HepG2 (cell line): ENCODE measurements around the gene SEMG1. TPM values are rescaled to one million over a fixed set of nuclear protein-coding genes. Genes with fewer than 3 reads are reported as not detected.

Experiments
- ATAC-seq: fragments of 200-7000 bp; cut with Tn5 transposase; 3 replicates; pipeline ENCODE4 v1.9.1; 2020; ENCODE audit warnings: mild to moderate bottlenecking, moderate library complexity
- BruUV-seq: library from RNA; stranded (reverse); fragments of 400-500 nt; replicated peaks from 2 replicates; lab custom pipeline; 2021; lab: Mats Ljungman, UMichigan
- CTCF ChIA-PET: fragments of 300-600 bp; formaldehyde crosslinking; extraction: SDS; loops from one replicate; lab custom pipeline; 2021; ENCODE audit warnings: low total read pairs, inconsistent platforms, low intra/inter-chr PET ratio; lab: Yijun Ruan, JAX
- POLR2A ChIA-PET: fragments of 350-600 bp; sonication (Branson Sonifier 250); formaldehyde crosslinking; loops from one replicate; lab custom pipeline; 2020; ENCODE audit warnings: antibody characterized with exemption, inconsistent platforms; lab: Yijun Ruan, JAX
- DNase-seq: peaks from one replicate; pipeline ENCODE4 v3.0.0-alpha.2; 2015; ENCODE audit warnings: low spot score
- FAIRE-seq: peaks from 3 replicates; lab custom pipeline; 2011; peaks lifted over from hg19 to GRCh38; lab: Jason Lieb, UNC
- H2AFZ ChIP-seq: one replicate; pipeline ENCODE4 v1.6.1; 2011; ENCODE audit warnings: low read length, inconsistent platforms
- H3K27ac ChIP-seq: fragments of 300-600 bp; 3 replicates; pipeline ENCODE4 v1.8.0; 2011; ENCODE audit warnings: mixed run types, mild to moderate bottlenecking, mixed read lengths, low read length, inconsistent platforms; ENCODE audit not compliant: insufficient read depth; ENCODE audit errors: extremely low read length
- H3K27me3 ChIP-seq, 2 experiments: fragments of 200-600 bp in 1 of 2; 2 replicates in 1 of 2; 3 replicates in 1 of 2; pipeline versions ENCODE4 v1.6.0 to v1.8.0; 2011; ENCODE audit warnings: low read length in 2 of 2, mild to moderate bottlenecking in 2 of 2, moderate library complexity in 2 of 2, inconsistent platforms in 1 of 2; ENCODE audit not compliant: insufficient read depth in 2 of 2, control insufficient read depth in 1 of 2
- H3K36me3 ChIP-seq, 2 experiments: fragments of 200-600 bp in 1 of 2; replicated peaks in 1 of 2; 2 replicates in 1 of 2; 3 replicates in 1 of 2; pipeline versions ENCODE4 v1.5.1 to v1.8.0; 2011; ENCODE audit warnings: low read length in 2 of 2, inconsistent platforms in 1 of 2; ENCODE audit not compliant: insufficient read depth in 2 of 2, control insufficient read depth in 1 of 2
- H3K4me1 ChIP-seq: 2 replicates; pipeline ENCODE4 v1.5.1; 2012; ENCODE audit warnings: low read length, inconsistent platforms; ENCODE audit not compliant: insufficient read depth
- H3K4me2 ChIP-seq: 2 replicates; pipeline ENCODE4 v1.6.0; 2011; ENCODE audit warnings: low read depth, low read length, inconsistent platforms
- H3K4me3 ChIP-seq, 3 experiments: fragments of 200-600 bp in 1 of 3; sonication (generic), shearing (Covaris generic) in 1 of 3; replicated peaks in 1 of 3; 2 replicates each; pipeline ENCODE4 v1.5.1; 2011 to 2016; ENCODE audit warnings: low read length in 3 of 3, inconsistent platforms in 2 of 3, low read depth in 2 of 3, mild to moderate bottlenecking in 2 of 3, control low read depth in 1 of 3, mixed read lengths in 1 of 3; ENCODE audit not compliant: insufficient read depth in 1 of 3
- H3K79me2 ChIP-seq: one replicate; pipeline ENCODE4 v1.6.1; 2011; ENCODE audit warnings: low read length, inconsistent platforms; ENCODE audit not compliant: insufficient read depth
- H3K9ac ChIP-seq: 2 replicates; pipeline ENCODE4 v1.6.0; 2011; ENCODE audit warnings: mild to moderate bottlenecking, low read depth, low read length, inconsistent platforms; ENCODE audit not compliant: insufficient read depth
- H3K9me3 ChIP-seq: 2 replicates; pipeline ENCODE4 v1.5.1; 2012; ENCODE audit warnings: mild to moderate bottlenecking, low read length
- H4K20me1 ChIP-seq: 2 replicates; pipeline ENCODE4 v1.6.0; 2011; ENCODE audit warnings: inconsistent platforms, mild to moderate bottlenecking, low read length, moderate library complexity; ENCODE audit not compliant: insufficient read depth
- CREB1 ChIP-seq, 2 experiments: fragments of 450-650 bp in 1 of 2; IDR thresholded peaks; 2 replicates each; pipeline ENCODE4 v1.6.1; 2016 to 2017; ENCODE audit warnings: control low read depth in 1 of 2, mild to moderate bottlenecking in 1 of 2, missing compliant biosample characterization in 1 of 2, missing genetic modification characterization in 1 of 2
- CTCF ChIP-seq: sonication (generic); formaldehyde crosslinking; IDR thresholded peaks from 2 replicates; pipeline ENCODE4 v1.5.0; 2020; ENCODE audit warnings: mild to moderate bottlenecking, missing genetic modification reagents, moderate library complexity
- ELF1 ChIP-seq: sonication (generic); formaldehyde crosslinking; IDR thresholded peaks from 2 replicates; pipeline ENCODE4 v1.4.0; 2020; ENCODE audit warnings: missing genetic modification reagents
- MTF1 ChIP-seq: sonication (generic); formaldehyde crosslinking; IDR thresholded peaks from 2 replicates; pipeline ENCODE4 v1.5.0; 2020; ENCODE audit warnings: missing genetic modification reagents
- NFE2L2 ChIP-seq: fragments of 150-350 bp; IDR thresholded peaks from 2 replicates; pipeline ENCODE4 v1.6.1; 2014; ENCODE audit warnings: low read length
- NPAS2 ChIP-seq: sonication (generic); formaldehyde crosslinking; IDR thresholded peaks from 2 replicates; pipeline ENCODE4 v1.8.0; 2022; ENCODE audit warnings: mild to moderate bottlenecking, missing genetic modification reagents, borderline replicate concordance
- RBM22 ChIP-seq: fragments of 200-400 bp; formaldehyde crosslinking; optimal IDR thresholded peaks from 2 replicates; pipeline ENCODE3; 2017; ENCODE audit warnings: mild to moderate bottlenecking, low read length, moderate library complexity
- SNAI1 ChIP-seq: sonication (generic); formaldehyde crosslinking; IDR thresholded peaks from 2 replicates; pipeline ENCODE4 v1.5.0; 2020; ENCODE audit warnings: mild to moderate bottlenecking, missing genetic modification reagents, borderline replicate concordance
- XRCC5 ChIP-seq: fragments of 200-400 bp; formaldehyde crosslinking; optimal IDR thresholded peaks from 2 replicates; pipeline ENCODE3; 2017; ENCODE audit warnings: mild to moderate bottlenecking, low read length
- ZFP36 ChIP-seq: fragments of 150-350 bp; IDR thresholded peaks from 2 replicates; pipeline ENCODE4 v1.6.1; 2018; ENCODE audit warnings: borderline replicate concordance, low read length, low read depth; ENCODE audit not compliant: partially characterized antibody
- ZNF12 ChIP-seq: sonication (generic); formaldehyde crosslinking; IDR thresholded peaks from 2 replicates; pipeline ENCODE4 v1.5.0; 2020; ENCODE audit warnings: missing genetic modification reagents
- ZNF232 ChIP-seq: sonication (generic); formaldehyde crosslinking; IDR thresholded peaks from 2 replicates; pipeline ENCODE4 v1.4.0; 2020; ENCODE audit warnings: missing genetic modification reagents, borderline replicate concordance
- ZNF383 ChIP-seq: sonication (generic); formaldehyde crosslinking; IDR thresholded peaks from 2 replicates; pipeline ENCODE4 v1.4.0; 2020; ENCODE audit warnings: missing genetic modification reagents, mild to moderate bottlenecking, borderline replicate concordance
- ZNF549 ChIP-seq: sonication (generic); formaldehyde crosslinking; IDR thresholded peaks from 2 replicates; pipeline ENCODE4 v1.5.0; 2020; ENCODE audit warnings: missing genetic modification reagents
- ZNF570 ChIP-seq: sonication (generic); formaldehyde crosslinking; IDR thresholded peaks from 2 replicates; pipeline ENCODE4 v1.4.0; 2020; ENCODE audit warnings: mild to moderate bottlenecking, missing genetic modification reagents, borderline replicate concordance
- ZSCAN21 ChIP-seq: sonication (generic); formaldehyde crosslinking; IDR thresholded peaks from 2 replicates; pipeline ENCODE4 v1.8.0; 2022; ENCODE audit warnings: mild to moderate bottlenecking, missing genetic modification reagents, moderate library complexity, borderline replicate concordance
- WGBS: methylation state at CpG from one replicate; pipeline ENCODE4 v1.1.6; 2017; ENCODE audit warnings: low lambda C conversion rate; 5-methylcytosine and 5-hydroxymethylcytosine counted together
- in situ Hi-C: cut with HindIII; loops from 2 replicates; pipeline ENCODE4 v1.10.0; 2017; ENCODE audit warnings: low pct_unique_long_range_greater_than_20kb; ENCODE audit not compliant: extremely low pct_ligation_motif_present
- intact Hi-C: fragments of 100-400 bp; cut with micrococcal nuclease; formaldehyde crosslinking; loops from one replicate; pipeline ENCODE4 v1.10.0; 2022; ENCODE audit not compliant: unreplicated experiment
- polyA plus RNA-seq, 8 experiments: library from polyadenylated mRNA; depleted of rRNA in 3 of 8; stranded (reverse) in 7 of 8; unstranded in 1 of 8; fragments of >200 nt; fragmentation: Illumina TruSeq in 4 of 8; extraction: Trizol in 4 of 8; gene quantifications; 2 replicates each; pipeline versions ENCODE4 v1.2.1 to v1.2.3, GENCODE V29; 2011 to 2016; ENCODE audit warnings: low read depth in 4 of 8, missing spikeins in 1 of 8, mixed read lengths in 1 of 8; ENCODE audit not compliant: insufficient read depth in 1 of 8
- total RNA-seq, 5 experiments: library from RNA; depleted of rRNA; stranded (reverse); fragments of >200 nt; fragmentation: Illumina TruSeq; extraction: Trizol; gene quantifications; 2 replicates each; pipeline ENCODE4 v1.2.3, GENCODE V29; 2016; ENCODE audit warnings: low read depth in 1 of 5
- TF ChIP-seq, protein P1 (sequence below): IDR thresholded peaks from 2 replicates; pipeline ENCODE4 v1.6.1; 2016; ENCODE audit warnings: low read depth

The SEMG1 gene
- total and polyA plus RNA-seq, 2 of the 13 experiments (the other 11 are each of a cell fraction or from before 2014, with no cell fraction given): not detected

DNA sequence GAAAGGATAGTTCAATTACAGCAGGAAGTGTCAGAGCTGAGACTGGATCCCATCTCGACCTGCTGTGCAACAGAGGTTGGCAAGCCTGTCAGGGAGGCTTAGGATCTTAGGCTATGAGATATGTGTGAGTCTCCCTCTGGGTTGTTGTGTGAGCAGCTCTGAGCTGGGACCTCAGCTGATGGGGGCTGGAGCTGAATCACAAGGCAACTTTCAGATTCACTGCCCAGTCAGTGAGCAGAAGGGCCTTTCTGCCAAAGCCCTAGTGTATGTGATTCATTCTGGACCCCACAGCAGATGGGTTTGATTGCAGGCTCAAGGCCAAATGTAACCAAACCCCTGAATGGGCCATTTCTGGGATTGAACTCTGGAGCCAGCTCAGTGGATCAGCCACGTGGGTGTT, 27.7 kb upstream of the SEMG1 start:
- H3K9ac ChIP-seq: no peak overlapping the region
- H3K4me2 ChIP-seq: no peak overlapping the region
- no peaks in the 10 kb centered on the region for H4K20me1 ChIP-seq
- H3K4me1 ChIP-seq: peaks cover 10% of the 10 kb centered on the region
- TF ChIP-seq ZNF232 (CRISPR knock-in tag) (no peak), ZFP36 (no peak), ZNF549 (no peak), CTCF (CRISPR knock-in tag) (no peak), ZNF12 (CRISPR knock-in tag) (no peak)
- no peak for DNase-seq
- in situ Hi-C loops (no loop called here), intact Hi-C loops (no loop called here)
- no peaks in the 10 kb centered on the region for H3K9me3 ChIP-seq
- no TSS peak for BruUV-seq
- no peak overlapping the region for H2AFZ ChIP-seq
- FAIRE-seq: no peak
- ChIA-PET POLR2A (no interaction called here), CTCF (no interaction called here)
- no peak overlapping the region for H3K27ac ChIP-seq
- H3K79me2 ChIP-seq: no peaks in the 10 kb centered on the region
- H3K4me3 ChIP-seq: no peak overlapping the region
- peaks cover 0 to 23% of the 10 kb centered on the region in 2 experiments; a peak in 2 of 5 replicates for H3K27me3 ChIP-seq
- ATAC-seq: no peak; the same call in 2 of the 3 replicates
- WGBS: 0% methylated on average over 2 of the region's 2 CpGs
- no peaks in the 10 kb centered on the region for H3K36me3 ChIP-seq

DNA sequence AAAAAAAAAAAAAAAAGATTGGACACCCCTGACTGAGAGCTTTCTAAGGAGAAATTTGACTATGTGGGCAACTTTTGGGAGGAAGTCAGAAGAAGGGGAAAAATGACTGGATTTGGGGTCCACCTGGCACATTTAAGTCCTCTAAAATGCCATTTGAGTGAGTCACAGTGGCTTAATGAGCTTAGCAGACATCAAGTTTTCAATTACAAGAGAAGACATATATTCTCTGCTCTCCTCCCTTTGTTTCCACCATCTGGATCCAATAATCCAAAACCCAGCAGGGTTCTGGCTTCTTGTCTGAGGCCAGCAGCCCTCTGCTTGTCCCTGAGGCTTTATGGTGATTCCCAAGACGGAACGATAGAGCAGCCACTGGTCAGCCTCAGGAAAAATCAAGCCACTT, 25.2 kb upstream of the SEMG1 start:
- no peaks in the 10 kb centered on the region for H3K79me2 ChIP-seq
- H4K20me1 ChIP-seq: no peaks in the 10 kb centered on the region
- POLR2A ChIA-PET: no interaction called here
- no peaks in the 10 kb centered on the region for H3K9me3 ChIP-seq
- in situ Hi-C loops (no loop called here), intact Hi-C loops (no loop called here)
- H3K27ac ChIP-seq: no peak overlapping the region
- H3K4me3 ChIP-seq: no peak overlapping the region
- H3K27me3 ChIP-seq: peaks cover 0 to 12% of the 10 kb centered on the region in 2 experiments; a peak in 2 of 5 replicates
- no peak overlapping the region for H2AFZ ChIP-seq
- 38% methylated on average over 2 of the region's 2 CpGs for WGBS
- no TSS peak for BruUV-seq
- no peak for DNase-seq
- no peak for FAIRE-seq
- TF ChIP-seq ELF1 (CRISPR knock-in tag) (no peak), MTF1 (CRISPR knock-in tag) (no peak), NPAS2 (CRISPR knock-in tag) (no peak), XRCC5 (no peak), CREB1 (IDR thresholded peaks at IDR 0.05) (no peak), CREB1 (CRISPR knock-in tag; IDR thresholded peaks at IDR 0.05) (no peak), SNAI1 (CRISPR knock-in tag) (no peak), NFE2L2 (no peak), ZNF570 (CRISPR knock-in tag) (no peak), ZSCAN21 (CRISPR knock-in tag) (no peak), ZNF383 (no peak), RBM22 (no peak)
- TF ChIP-seq, protein P1, sequence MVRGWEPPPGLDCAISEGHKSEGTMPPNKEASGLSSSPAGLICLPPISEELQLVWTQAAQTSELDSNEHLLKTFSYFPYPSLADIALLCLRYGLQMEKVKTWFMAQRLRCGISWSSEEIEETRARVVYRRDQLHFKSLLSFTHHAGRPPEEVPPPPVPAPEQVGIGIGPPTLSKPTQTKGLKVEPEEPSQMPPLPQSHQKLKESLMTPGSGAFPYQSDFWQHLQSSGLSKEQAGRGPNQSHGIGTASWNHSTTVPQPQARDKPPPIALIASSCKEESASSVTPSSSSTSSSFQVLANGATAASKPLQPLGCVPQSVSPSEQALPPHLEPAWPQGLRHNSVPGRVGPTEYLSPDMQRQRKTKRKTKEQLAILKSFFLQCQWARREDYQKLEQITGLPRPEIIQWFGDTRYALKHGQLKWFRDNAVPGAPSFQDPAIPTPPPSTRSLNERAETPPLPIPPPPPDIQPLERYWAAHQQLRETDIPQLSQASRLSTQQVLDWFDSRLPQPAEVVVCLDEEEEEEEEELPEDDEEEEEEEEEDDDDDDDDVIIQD (CRISPR knock-in tag): no peak
- CTCF ChIA-PET: no interaction called here
- no peaks in the 10 kb centered on the region for H3K4me1 ChIP-seq
- no peaks in the 10 kb centered on the region for H3K36me3 ChIP-seq
- H3K9ac ChIP-seq: no peak overlapping the region
- H3K4me2 ChIP-seq: no peak overlapping the region
- ATAC-seq: no peak
